Karpas-422 (cell line): ENCODE measurements around the gene INHBB. TPM values are rescaled to one million over a fixed set of nuclear protein-coding genes. Genes with fewer than 3 reads are reported as not detected.
"Not testable (repeated sequence)": the region's sequence is repeated elsewhere in the genome, so short reads cannot be mapped to it uniquely, and the experiment has no call there.

ENCODE experiments used
- DNase-seq: peaks from one replicate; pipeline ENCODE4 v3.0.0-alpha.2; 2015
- H2AFZ ChIP-seq: fragments of 200-600 bp; sonication (generic); 2 replicates; pipeline ENCODE4 v1.6.1; 2014; ENCODE audit warnings: antibody characterized with exemption, low read length, mixed read lengths
- H3K27ac ChIP-seq: fragments of 200-600 bp; sonication (generic); 2 replicates; pipeline ENCODE4 v1.5.1; 2014; ENCODE audit warnings: mild to moderate bottlenecking, low read length, moderate library complexity
- H3K27me3 ChIP-seq: fragments of 200-600 bp; sonication (generic); 2 replicates; pipeline ENCODE4 v1.6.1; 2014; ENCODE audit warnings: low read length, mixed read lengths
- H3K36me3 ChIP-seq: fragments of 200-600 bp; sonication (generic); 2 replicates; pipeline ENCODE4 v1.6.1; 2014; ENCODE audit warnings: low read length, mixed read lengths; ENCODE audit not compliant: insufficient read depth
- H3K4me1 ChIP-seq: fragments of 200-600 bp; sonication (generic); 2 replicates; pipeline ENCODE4 v1.6.1; 2014; ENCODE audit warnings: mild to moderate bottlenecking, low read length, mixed read lengths
- H3K4me2 ChIP-seq: fragments of 200-600 bp; sonication (generic); 2 replicates; pipeline ENCODE4 v1.6.1; 2014; ENCODE audit warnings: low read length, low read depth, mild to moderate bottlenecking; ENCODE audit not compliant: poor library complexity, severe bottlenecking
- H3K4me3 ChIP-seq: fragments of 200-600 bp; sonication (generic); 2 replicates; pipeline ENCODE4 v1.5.1; 2014; ENCODE audit warnings: mild to moderate bottlenecking, antibody characterized with exemption, low read length, mixed read lengths
- H3K79me2 ChIP-seq: fragments of 200-600 bp; sonication (generic); 2 replicates; pipeline ENCODE4 v1.6.1; 2014; ENCODE audit warnings: mild to moderate bottlenecking, low read length, mixed read lengths
- H3K9ac ChIP-seq: fragments of 200-600 bp; sonication (generic); 2 replicates; pipeline ENCODE4 v1.6.0; 2014; ENCODE audit warnings: low read length
- H3K9me2 ChIP-seq: fragments of 200-600 bp; sonication (generic), shearing (Covaris generic); replicated peaks from 2 replicates; pipeline ENCODE4 v1.6.0; 2014; ENCODE audit warnings: mild to moderate bottlenecking, low read length, moderate library complexity; ENCODE audit not compliant: insufficient read depth
- H3K9me3 ChIP-seq: fragments of 300-700, 200-600 bp; sonication (generic); 2 replicates; pipeline ENCODE4 v1.6.1; 2014; ENCODE audit warnings: low read length, mixed read lengths
- H4K20me1 ChIP-seq: fragments of 200-600 bp; sonication (generic); 2 replicates; pipeline ENCODE4 v1.6.1; 2014; ENCODE audit warnings: mild to moderate bottlenecking, antibody characterized with exemption, low read length, low read depth; ENCODE audit not compliant: insufficient read depth
- total RNA-seq: library from RNA; depleted of rRNA; stranded (reverse); fragments of >200 nt; shearing (Covaris generic); gene quantifications from 2 replicates; pipeline ENCODE4 v1.2.3, GENCODE V29; 2014; ENCODE audit warnings: low replicate concordance

INHBB gene
- total RNA-seq, 1 experiment from 2014 or later = not detected

- Histone ChIP-seq H3K36me3 (no peaks in the 10 kb centered on the region), H3K9me3 (no peaks in the 10 kb centered on the region), H3K9me2 (no peaks in the 10 kb centered on the region), H2AFZ (no peak overlapping the region), H3K4me3 (no peak overlapping the region), H3K4me1 (peaks cover 3% of the 10 kb centered on the region; the same call in 1 of the 2 replicates), H3K9ac (no peak overlapping the region), H3K79me2 (no peaks in the 10 kb centered on the region), H3K27ac (no peak overlapping the region), H4K20me1 (no peaks in the 10 kb centered on the region), H3K4me2 (no peak overlapping the region), H3K27me3 (no peaks in the 10 kb centered on the region)
- DNase-seq = no peak
These were observed 39.6 kb downstream of the INHBB start for GRCh38 chr2:120385355-120386127.

GRCh38 chr2:120388222-120389035, 42.5 kb downstream of the INHBB start:
- no peaks in the 10 kb centered on the region for H3K9me2 ChIP-seq
- H4K20me1 ChIP-seq = no peaks in the 10 kb centered on the region
- no peaks in the 10 kb centered on the region for H3K27me3 ChIP-seq
- H3K9ac ChIP-seq = no peak overlapping the region
- H3K4me1 ChIP-seq = peaks cover 3% of the 10 kb centered on the region; the same call in 1 of the 2 replicates
- no peak overlapping the region for H3K4me2 ChIP-seq
- H3K4me3 ChIP-seq = no peak overlapping the region
- no peak overlapping the region for H3K27ac ChIP-seq
- H2AFZ ChIP-seq = no peak overlapping the region
- H3K79me2 ChIP-seq = no peaks in the 10 kb centered on the region
- DNase-seq = no peak
- H3K9me3 ChIP-seq = no peaks in the 10 kb centered on the region
- no peaks in the 10 kb centered on the region for H3K36me3 ChIP-seq

- H3K4me1 ChIP-seq = peaks cover 3% of the 10 kb centered on the region; the same call in 1 of the 2 replicates
- H3K9ac ChIP-seq = no peak overlapping the region
- no peak for DNase-seq
- H3K36me3 ChIP-seq = no peaks in the 10 kb centered on the region
- no peaks in the 10 kb centered on the region for H3K9me3 ChIP-seq
- no peak overlapping the region for H2AFZ ChIP-seq
- no peak overlapping the region for H3K4me2 ChIP-seq
- H3K79me2 ChIP-seq = no peaks in the 10 kb centered on the region
- H4K20me1 ChIP-seq = no peaks in the 10 kb centered on the region
- H3K27me3 ChIP-seq = no peaks in the 10 kb centered on the region
- no peaks in the 10 kb centered on the region for H3K9me2 ChIP-seq
- no peak overlapping the region for H3K4me3 ChIP-seq
- H3K27ac ChIP-seq = no peak overlapping the region
These were observed 43.1 kb downstream of the INHBB start for GRCh38 chr2:120389036-120389391.

- H3K4me1 ChIP-seq = no peaks in the 10 kb centered on the region
- H3K27me3 ChIP-seq = no peaks in the 10 kb centered on the region
- no peak overlapping the region for H3K4me3 ChIP-seq
- H3K9me2 ChIP-seq = no peaks in the 10 kb centered on the region
- no peaks in the 10 kb centered on the region for H3K9me3 ChIP-seq
- H3K27ac ChIP-seq = no peak overlapping the region
- no peak overlapping the region for H3K9ac ChIP-seq
- H3K4me2 ChIP-seq = no peak overlapping the region
- no peak for DNase-seq
- H4K20me1 ChIP-seq = no peaks in the 10 kb centered on the region
- H3K36me3 ChIP-seq = no peaks in the 10 kb centered on the region
- no peak overlapping the region for H2AFZ ChIP-seq
- no peaks in the 10 kb centered on the region for H3K79me2 ChIP-seq
These were observed 44.6 kb downstream of the INHBB start for GRCh38 chr2:120390381-120391055.

GRCh38 chr2:120391382-120391781, 45.4 kb downstream of the INHBB start:
- DNase-seq, H3K27me3 ChIP-seq, H3K4me1 ChIP-seq, H2AFZ ChIP-seq, H3K9ac ChIP-seq, H3K9me2 ChIP-seq, H3K4me2 ChIP-seq, H3K36me3 ChIP-seq, H3K9me3 ChIP-seq, H3K27ac ChIP-seq, H3K79me2 ChIP-seq, H3K4me3 ChIP-seq, H4K20me1 ChIP-seq: not testable (repeated sequence)

GRCh38 chr2:120391911-120392665, 46.2 kb downstream of the INHBB start:
- DNase-seq = no peak
- H3K4me3 ChIP-seq = no peak overlapping the region

GRCh38 chr2:120392923-120393322, 47.0 kb downstream of the INHBB start:
- no peaks in the 10 kb centered on the region for H3K36me3 ChIP-seq
- no peaks in the 10 kb centered on the region for H3K9me3 ChIP-seq
- no peaks in the 10 kb centered on the region for H4K20me1 ChIP-seq
- no peak overlapping the region for H2AFZ ChIP-seq
- no peaks in the 10 kb centered on the region for H3K27me3 ChIP-seq
- no peak overlapping the region for H3K4me3 ChIP-seq
- no peak overlapping the region for H3K9ac ChIP-seq
- no peak overlapping the region for H3K4me2 ChIP-seq
- no peak overlapping the region for H3K27ac ChIP-seq
- H3K9me2 ChIP-seq = no peaks in the 10 kb centered on the region
- no peaks in the 10 kb centered on the region for H3K79me2 ChIP-seq
- H3K4me1 ChIP-seq = no peaks in the 10 kb centered on the region
- DNase-seq = no peak

More at GRCh38 chr2:120391911-120392665, 46.2 kb downstream of the INHBB start:
- H3K36me3 ChIP-seq = no peaks in the 10 kb centered on the region
- no peak overlapping the region for H3K9ac ChIP-seq
- no peak overlapping the region for H2AFZ ChIP-seq
- no peaks in the 10 kb centered on the region for H3K4me1 ChIP-seq
- H3K79me2 ChIP-seq = no peaks in the 10 kb centered on the region
- H3K9me2 ChIP-seq = no peaks in the 10 kb centered on the region
- H3K9me3 ChIP-seq = no peaks in the 10 kb centered on the region
- no peaks in the 10 kb centered on the region for H4K20me1 ChIP-seq
- no peaks in the 10 kb centered on the region for H3K27me3 ChIP-seq
- H3K4me2 ChIP-seq = no peak overlapping the region
- H3K27ac ChIP-seq = no peak overlapping the region
